HL-60 (cell line): Measurements from ENCODE around the gene BCL2.

ENCODE experiments used
- DNase-seq, 2 experiments: peaks; one replicate each; pipeline ENCODE4 v3.0.0-alpha.2; 2010 to 2020; ENCODE audit warnings: low read depth in 1 of 2, low spot score in 1 of 2
- H3K27ac ChIP-seq: fragments of 250-450 bp; sonication (Bioruptor Pico); replicated peaks from 2 replicates; pipeline ENCODE4 v1.5.1; 2020; ENCODE audit warnings: mild to moderate bottlenecking, moderate library complexity
- H3K27me3 ChIP-seq: fragments of 250-450 bp; sonication (Bioruptor Pico); 2 replicates; pipeline ENCODE4 v1.5.1; 2021; ENCODE audit warnings: mild to moderate bottlenecking, moderate library complexity; ENCODE audit not compliant: insufficient read depth, poor library complexity, severe bottlenecking
- H3K4me3 ChIP-seq: replicated peaks from 2 replicates; pipeline ENCODE4 v1.5.1; 2011; ENCODE audit warnings: mild to moderate bottlenecking, control low read depth, low read length; ENCODE audit not compliant: insufficient read depth
- GABPA ChIP-seq: IDR thresholded peaks from 2 replicates; pipeline ENCODE4 v1.6.1; 2012; ENCODE audit warnings: low read depth
- POLR2AphosphoS5 ChIP-seq: IDR thresholded peaks from 2 replicates; pipeline ENCODE4 v1.6.1; 2012; ENCODE audit warnings: low read depth
- SPI1 ChIP-seq: IDR thresholded peaks from 2 replicates; pipeline ENCODE4 v1.6.1; 2012; ENCODE audit warnings: low read depth, mild to moderate bottlenecking, borderline replicate concordance
- TF ChIP-seq, protein P1 (sequence below): IDR thresholded peaks from 2 replicates; pipeline ENCODE4 v1.6.1; 2012; ENCODE audit warnings: low read depth; ENCODE audit not compliant: insufficient replicate concordance
- TF ChIP-seq, protein P2 (sequence below): IDR thresholded peaks from one replicate; pipeline ENCODE4 v1.5.1; 2011; ENCODE audit warnings: low read length, control low read depth, inconsistent platforms; ENCODE audit not compliant: insufficient read depth

The BCL2 gene

GRCh38 chr18:63283305-63284094 is 36.1 kb downstream of the BCL2 start:
- no peak for TF ChIP-seq SPI1
- TF ChIP-seq, protein P1, sequence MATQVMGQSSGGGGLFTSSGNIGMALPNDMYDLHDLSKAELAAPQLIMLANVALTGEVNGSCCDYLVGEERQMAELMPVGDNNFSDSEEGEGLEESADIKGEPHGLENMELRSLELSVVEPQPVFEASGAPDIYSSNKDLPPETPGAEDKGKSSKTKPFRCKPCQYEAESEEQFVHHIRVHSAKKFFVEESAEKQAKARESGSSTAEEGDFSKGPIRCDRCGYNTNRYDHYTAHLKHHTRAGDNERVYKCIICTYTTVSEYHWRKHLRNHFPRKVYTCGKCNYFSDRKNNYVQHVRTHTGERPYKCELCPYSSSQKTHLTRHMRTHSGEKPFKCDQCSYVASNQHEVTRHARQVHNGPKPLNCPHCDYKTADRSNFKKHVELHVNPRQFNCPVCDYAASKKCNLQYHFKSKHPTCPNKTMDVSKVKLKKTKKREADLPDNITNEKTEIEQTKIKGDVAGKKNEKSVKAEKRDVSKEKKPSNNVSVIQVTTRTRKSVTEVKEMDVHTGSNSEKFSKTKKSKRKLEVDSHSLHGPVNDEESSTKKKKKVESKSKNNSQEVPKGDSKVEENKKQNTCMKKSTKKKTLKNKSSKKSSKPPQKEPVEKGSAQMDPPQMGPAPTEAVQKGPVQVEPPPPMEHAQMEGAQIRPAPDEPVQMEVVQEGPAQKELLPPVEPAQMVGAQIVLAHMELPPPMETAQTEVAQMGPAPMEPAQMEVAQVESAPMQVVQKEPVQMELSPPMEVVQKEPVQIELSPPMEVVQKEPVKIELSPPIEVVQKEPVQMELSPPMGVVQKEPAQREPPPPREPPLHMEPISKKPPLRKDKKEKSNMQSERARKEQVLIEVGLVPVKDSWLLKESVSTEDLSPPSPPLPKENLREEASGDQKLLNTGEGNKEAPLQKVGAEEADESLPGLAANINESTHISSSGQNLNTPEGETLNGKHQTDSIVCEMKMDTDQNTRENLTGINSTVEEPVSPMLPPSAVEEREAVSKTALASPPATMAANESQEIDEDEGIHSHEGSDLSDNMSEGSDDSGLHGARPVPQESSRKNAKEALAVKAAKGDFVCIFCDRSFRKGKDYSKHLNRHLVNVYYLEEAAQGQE: no peak
- DNase-seq: no peak
- H3K27me3 ChIP-seq: no peaks in the 10 kb centered on the region

DNA sequence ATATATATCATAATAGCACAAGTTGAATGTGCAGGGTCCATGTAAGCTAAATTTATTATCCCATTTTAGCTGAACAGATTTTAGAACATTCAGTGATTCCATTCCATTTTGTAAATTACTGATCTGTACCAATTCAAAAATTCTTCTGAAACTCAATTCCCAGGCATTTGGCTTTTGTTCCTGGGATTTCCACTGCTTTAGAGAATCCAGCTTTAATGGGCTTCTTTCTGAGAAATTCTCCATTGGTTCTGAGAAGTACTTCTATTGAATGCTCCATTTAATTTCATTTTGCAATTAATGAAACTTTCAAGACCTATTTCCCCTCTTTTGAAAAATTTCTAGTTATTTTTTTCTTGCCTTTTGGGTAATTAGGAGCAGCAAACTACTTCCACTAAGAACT is 36.8 kb downstream of the BCL2 start:
- Histone ChIP-seq H3K27ac (no peak overlapping the region), H3K27me3 (no peaks in the 10 kb centered on the region), H3K4me3 (no peak overlapping the region)
- DNase-seq: no peak
- no peak for TF ChIP-seq GABPA
- TF ChIP-seq, protein P2, sequence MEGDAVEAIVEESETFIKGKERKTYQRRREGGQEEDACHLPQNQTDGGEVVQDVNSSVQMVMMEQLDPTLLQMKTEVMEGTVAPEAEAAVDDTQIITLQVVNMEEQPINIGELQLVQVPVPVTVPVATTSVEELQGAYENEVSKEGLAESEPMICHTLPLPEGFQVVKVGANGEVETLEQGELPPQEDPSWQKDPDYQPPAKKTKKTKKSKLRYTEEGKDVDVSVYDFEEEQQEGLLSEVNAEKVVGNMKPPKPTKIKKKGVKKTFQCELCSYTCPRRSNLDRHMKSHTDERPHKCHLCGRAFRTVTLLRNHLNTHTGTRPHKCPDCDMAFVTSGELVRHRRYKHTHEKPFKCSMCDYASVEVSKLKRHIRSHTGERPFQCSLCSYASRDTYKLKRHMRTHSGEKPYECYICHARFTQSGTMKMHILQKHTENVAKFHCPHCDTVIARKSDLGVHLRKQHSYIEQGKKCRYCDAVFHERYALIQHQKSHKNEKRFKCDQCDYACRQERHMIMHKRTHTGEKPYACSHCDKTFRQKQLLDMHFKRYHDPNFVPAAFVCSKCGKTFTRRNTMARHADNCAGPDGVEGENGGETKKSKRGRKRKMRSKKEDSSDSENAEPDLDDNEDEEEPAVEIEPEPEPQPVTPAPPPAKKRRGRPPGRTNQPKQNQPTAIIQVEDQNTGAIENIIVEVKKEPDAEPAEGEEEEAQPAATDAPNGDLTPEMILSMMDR: no peak
- TF ChIP-seq, protein P1: no peak
- no peak for TF ChIP-seq POLR2AphosphoS5
- TF ChIP-seq SPI1: no peak

More at GRCh38 chr18:63283305-63284094, 36.1 kb downstream of the BCL2 start:
- Histone ChIP-seq H3K27ac (no peak overlapping the region), H3K4me3 (no peak overlapping the region)

DNA sequence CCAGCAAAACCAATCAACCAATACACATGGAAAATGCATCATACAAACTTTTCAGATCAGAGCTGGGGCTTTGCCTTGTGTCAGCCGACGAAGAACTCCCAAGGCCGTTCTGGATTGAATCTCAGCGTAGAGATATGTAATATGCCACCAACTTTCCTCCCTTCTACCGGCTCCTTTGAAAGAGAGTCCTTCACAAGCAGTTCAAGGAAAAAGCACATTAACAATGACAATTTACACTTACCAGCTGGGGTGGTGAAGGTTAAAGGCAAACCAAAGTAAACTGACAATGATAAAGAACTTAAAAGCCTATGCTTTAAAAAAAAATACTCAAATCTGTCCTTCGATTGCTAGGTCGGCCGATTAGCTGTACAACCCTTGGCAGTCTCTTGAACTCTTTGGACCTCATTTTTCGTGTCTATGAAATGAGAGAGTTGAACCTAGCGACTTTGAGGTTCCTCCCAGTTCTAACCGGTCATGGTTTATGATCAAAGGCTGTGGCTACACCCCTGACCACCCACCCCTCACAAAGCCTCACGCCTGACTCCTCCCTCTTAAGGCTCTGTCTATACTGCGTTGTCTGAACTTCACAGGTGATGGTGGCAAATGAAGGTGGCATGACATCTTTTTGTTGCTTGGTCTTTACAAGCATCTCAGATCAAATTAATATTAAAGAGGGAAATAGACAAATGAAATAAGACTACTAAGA is 46.2 kb downstream of the BCL2 start:
- TF ChIP-seq SPI1: no peak
- TF ChIP-seq, protein P2: no peak
- TF ChIP-seq POLR2AphosphoS5: no peak
- TF ChIP-seq GABPA: no peak
- TF ChIP-seq, protein P1: no peak
- H3K27me3 ChIP-seq: no peaks in the 10 kb centered on the region
- no peak overlapping the region for H3K27ac ChIP-seq
- no peak overlapping the region for H3K4me3 ChIP-seq
- DNase-seq: no peak
